Head of caudate nucleus (tissue), 42 donors: Measurements from ENCODE around the gene NAPSA.

Source experiments
- DNase-seq, 42 donors: peaks; one replicate each; pipeline versions ENCODE4 v3.0.0 to v3.0.0-alpha.2; 2020 to 2021; ENCODE audit warnings: mixed read lengths in 7 of 42
- intact Hi-C: fragments of 100-400 bp; cut with DNase I; formaldehyde crosslinking; loops from one replicate; pipeline ENCODE4 v1.15.0; 2022

NAPSA gene

GRCh38 chr19:50310759-50311465, 54.5 kb downstream of the NAPSA start:
- no peak for DNase-seq
- intact Hi-C loops, result no loop called here

DNA sequence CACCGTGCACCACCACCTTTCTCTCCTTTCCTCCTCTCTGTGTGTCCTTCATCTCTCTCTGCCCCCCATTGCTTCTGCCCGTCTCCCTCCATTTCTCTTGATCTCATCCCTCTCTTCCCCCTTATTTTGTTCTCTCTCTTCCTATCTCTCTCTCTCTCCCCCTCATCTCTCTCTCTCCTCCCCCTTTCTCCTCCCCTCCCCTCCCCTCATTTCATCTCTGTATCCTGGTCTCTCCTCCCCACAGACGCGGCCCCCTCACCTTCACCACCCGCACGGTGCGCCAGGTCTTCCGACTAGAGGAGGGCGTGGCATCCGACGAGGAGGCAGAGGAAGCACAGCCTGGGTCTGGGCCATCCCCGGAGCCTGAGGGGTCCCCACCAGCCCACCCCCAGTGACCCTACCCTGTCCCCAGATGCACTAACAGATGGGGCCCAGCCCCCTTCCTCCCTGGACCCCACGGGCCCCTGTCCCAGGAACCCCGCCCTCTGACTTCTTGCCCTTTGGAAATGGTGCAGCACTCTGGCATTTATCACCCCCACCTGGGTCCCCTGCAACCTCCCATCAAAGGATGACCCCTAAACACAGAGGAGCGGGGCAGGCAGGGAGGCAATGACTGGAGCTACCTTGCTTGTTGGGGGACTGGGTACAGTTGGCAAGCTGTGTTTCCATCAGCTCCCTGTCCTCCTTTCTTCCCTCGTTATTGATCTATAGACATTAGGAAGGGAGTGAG, 55.9 kb downstream of the NAPSA start:
- no peak for DNase-seq
- intact Hi-C loops, result no loop called here

- intact Hi-C loops, result no loop called here
Measured at GRCh38 chr19:50308991-50309390, 56.4 kb downstream of the NAPSA start.

More at GRCh38 chr19:50308991-50309390, 56.4 kb downstream of the NAPSA start:
- no peak for DNase-seq
